C4-2B (cell line): ENCODE results near the gene GJA3.

Source experiments
- CTCF ChIP-seq: fragments of 450-650 bp; conservative IDR thresholded peaks from 2 replicates; pipeline ENCODE4 v1.5.1; 2017; ENCODE audit warnings: mild to moderate bottlenecking
- ZFX ChIP-seq: fragments of 450-650 bp; IDR thresholded peaks from 2 replicates; pipeline ENCODE4 v1.6.1; 2017

- no peak for TF ChIP-seq CTCF
- no peak for TF ChIP-seq ZFX
Observed at GRCh38 chr13:20175406-20175794, 14.5 kb upstream of the GJA3 start.
